GM19397 (cell line): ENCODE measurements around the gene NAV1.
A peak's percentile ranks its signal among the peaks of the same experiment; 100 is the strongest.
"Not testable (repeated sequence)": the region's sequence is repeated elsewhere in the genome, so short reads cannot be mapped to it uniquely, and the experiment has no call there.

Source experiments
- ATAC-seq: cut with Tn5 transposase; IDR thresholded peaks from one replicate; pipeline ENCODE4 v1.9.1; 2021; ENCODE audit warnings: mild to moderate bottlenecking, moderate library complexity; ENCODE audit not compliant: unreplicated experiment

The NAV1 gene

GRCh38 chr1:201544710-201545109, 5.8 kb downstream of the NAV1 start:
- no peak for ATAC-seq

GRCh38 chr1:201545851-201546492, 7.0 kb downstream of the NAV1 start:
- ATAC-seq, result no peak

DNA sequence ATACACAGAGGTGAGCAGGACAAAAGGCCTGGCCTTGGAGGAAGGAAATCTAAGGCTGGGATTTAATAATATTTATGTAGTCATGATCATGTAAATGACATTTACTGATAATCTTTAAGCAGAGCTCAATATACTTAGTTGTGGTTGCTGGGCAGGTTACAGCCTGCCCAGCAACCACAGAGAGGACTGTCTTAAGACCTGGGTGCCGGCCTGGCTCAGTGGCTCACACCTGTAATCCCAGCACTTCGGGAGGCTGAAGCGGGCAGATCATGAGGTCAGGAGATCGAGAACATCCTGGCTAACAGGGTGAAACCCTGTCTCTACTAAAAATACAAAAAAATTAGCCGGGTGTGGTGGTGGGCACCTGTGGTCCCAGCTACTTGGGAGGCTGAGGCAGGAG, 10.6 kb downstream of the NAV1 start:
- not testable (repeated sequence) for ATAC-seq

- no peak for ATAC-seq
These were observed 12.2 kb downstream of the NAV1 start for GRCh38 chr1:201551096-201551495.

DNA sequence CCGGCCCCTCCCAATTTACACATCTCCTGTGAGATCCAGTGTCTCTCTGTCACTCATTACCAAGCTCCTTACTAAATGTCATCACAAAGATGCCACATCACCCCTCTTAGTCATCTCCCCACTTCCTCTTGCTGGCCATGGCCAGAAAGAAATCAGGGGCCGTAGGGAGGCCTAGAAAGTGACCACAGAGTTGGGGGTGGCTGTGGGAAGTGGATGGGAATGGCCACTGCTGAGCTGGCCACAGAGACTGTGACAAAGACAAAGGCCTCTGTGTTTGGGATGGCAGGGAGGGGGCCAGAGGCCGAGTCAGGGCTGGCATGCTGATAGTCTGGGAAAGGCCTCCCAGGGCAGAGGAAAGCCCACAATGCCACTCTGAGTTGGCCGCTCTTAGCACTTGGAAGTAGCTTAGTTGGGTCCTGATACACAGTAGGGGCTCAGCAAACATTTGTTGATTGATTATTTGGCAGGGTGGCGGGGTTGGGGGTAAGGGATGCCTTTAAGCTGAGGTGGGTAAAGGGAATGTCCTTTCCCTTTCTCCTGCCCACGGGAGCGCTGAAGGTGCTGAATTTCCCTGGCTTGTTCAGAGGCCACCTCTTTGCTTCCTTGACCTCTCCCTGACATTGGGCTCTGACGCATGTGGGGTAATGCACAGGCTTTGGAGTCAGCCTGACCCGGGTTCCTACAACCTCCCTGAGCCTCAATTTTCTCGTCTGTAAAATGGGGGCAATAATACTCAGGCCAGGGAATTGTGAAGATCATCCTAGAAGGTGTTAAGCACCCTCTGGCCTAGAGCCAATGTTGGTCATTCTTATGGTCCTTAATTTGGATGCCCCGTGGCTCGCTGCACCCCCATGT, 13.2 kb downstream of the NAV1 start:
- no peak for ATAC-seq

DNA sequence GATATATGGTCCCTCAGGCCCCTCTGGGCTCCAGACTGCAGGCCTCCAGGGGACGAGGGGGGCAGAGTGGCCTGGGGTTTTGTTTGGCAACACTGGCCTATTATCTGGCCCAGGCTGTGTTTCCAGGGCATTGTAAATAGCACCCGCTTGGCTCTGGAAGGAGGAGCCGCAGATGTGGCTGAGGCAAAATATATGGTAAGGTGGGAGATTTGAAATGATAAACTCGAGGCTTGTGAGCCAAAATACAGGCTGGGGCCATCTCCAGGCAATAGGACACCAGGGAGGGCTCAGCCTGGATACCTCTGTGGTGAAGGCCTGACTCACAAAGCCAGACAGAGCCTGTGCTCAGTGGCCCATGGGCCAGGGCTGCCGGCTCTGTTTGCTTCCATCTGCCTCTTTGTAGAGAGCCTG, 14.0 kb downstream of the NAV1 start:
- ATAC-seq, result no peak

DNA sequence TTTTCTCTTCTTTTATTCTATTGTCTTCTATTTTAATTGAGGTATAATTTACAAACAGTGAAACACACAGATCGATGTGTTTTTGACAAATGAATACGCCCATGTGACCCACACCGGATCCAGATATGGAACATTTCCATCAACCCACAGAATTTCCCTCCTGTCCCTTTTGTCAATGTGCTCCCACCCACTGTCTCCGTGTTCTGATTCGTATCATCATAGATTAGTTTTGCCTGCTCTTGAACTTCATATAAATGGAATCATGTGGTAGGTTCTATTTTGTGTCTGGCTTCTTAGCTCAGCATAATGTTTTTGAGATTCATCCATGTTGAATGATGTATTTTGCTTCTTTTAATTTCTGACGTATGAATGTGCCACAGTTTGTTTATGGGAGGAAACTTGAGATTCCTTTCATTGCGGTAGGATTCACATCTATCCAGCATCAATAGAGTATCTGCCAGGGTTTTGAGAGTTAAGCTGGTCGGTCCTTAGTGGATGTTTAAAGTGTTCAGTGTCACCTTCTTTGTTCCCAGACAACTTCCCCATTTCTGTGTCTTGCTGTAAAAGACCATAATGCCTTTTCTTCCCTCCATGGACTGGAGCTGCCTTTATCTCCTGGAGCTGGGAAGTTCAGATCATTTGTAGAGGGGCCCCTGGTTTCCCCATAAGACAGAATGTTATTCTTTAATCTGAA, 14.7 kb downstream of the NAV1 start:
- no peak for ATAC-seq

DNA sequence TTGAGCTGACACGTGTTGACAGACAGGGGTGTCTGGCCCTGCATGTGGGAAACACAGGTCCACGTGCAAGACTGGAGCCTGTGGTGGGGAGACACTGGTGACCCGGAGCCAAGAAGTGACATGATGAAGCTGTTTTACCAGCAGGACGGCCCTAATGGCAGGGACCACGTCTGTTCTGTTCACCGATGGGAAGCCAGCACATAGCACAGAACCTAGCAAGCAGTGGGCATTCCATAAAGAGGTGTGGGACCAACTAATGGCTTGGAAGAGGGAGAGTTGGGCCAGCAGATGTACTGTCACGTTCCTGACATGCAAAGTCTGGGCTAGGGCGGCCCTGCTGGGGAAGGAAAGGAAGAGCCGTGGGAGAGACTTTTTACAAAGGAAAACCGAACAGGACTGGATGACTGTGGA, 15.3 kb downstream of the NAV1 start:
- no peak for ATAC-seq

GRCh38 chr1:201554789-201555592, 16.1 kb downstream of the NAV1 start:
- ATAC-seq, result no peak

- no peak for ATAC-seq
These were observed 16.6 kb downstream of the NAV1 start for GRCh38 chr1:201555593-201555945.

GRCh38 chr1:201556841-201557571, 18.1 kb downstream of the NAV1 start:
- no peak for ATAC-seq

- no peak for ATAC-seq
These were observed 18.6 kb downstream of the NAV1 start for GRCh38 chr1:201557572-201557958.

GRCh38 chr1:201559679-201560162, 20.8 kb downstream of the NAV1 start:
- peak; percentile 78 for ATAC-seq

DNA sequence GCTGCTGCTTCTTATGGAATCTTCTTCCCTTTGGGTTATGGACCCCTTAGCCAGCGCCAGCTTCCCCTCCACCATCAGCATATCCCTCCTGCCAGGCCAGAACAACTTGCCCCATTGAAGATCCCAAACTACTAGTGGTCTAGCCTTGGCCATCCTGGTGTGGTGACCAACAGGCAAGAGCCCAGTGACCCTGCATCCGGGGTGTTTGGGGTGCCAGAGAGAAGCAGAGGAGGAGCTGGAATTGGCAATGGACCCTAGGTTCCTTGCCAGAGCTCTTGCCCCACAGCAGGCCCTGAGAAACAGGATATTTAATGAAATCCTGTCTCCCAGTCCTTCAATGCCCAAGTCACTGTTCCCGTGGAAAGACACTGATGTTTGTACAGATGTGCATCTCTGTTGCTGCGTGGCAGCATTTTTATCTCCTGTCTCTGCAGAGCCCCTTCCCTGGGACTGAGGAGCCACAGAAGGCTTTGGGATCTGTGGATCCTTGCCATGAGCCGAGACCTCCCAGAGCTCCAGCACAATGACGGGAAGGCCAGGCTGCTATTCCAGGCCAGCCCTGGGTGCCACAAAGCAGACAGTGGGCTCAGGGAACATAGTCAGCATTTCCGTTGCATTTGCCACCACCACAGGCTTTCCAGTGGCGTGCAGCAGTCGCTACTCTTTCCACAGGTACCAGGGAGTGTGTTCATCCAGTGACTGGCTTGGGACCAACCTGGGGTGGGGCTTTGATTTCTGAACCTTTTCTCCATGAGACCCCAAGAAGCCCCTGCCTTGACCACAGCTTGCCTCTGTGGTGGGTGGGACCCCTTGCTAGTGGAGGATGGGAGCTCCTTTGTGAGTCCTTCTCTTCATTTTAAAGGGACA, 21.6 kb downstream of the NAV1 start:
- ATAC-seq, result no peak

GRCh38 chr1:201561195-201561564, 22.3 kb downstream of the NAV1 start:
- no peak for ATAC-seq

DNA sequence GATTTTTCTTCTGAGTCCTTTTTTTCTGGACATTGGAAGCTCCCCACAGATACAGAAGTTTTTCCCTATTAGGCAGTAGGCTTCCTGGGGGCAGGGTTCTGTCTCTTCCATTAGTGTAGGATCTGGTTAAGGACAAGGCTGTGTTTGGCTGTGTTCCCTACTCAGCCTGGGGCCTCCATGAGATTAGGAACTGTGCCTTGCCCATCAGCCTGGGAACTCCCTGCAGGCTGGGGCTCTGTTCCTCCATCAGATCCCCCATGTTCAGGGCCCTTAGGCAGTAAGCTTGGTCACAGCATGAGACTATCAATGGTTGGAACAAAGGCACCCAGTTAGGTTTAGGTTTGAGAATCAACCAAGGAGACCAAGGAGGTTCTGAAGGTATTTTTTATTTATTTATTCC, 22.7 kb downstream of the NAV1 start:
- ATAC-seq, result no peak

DNA sequence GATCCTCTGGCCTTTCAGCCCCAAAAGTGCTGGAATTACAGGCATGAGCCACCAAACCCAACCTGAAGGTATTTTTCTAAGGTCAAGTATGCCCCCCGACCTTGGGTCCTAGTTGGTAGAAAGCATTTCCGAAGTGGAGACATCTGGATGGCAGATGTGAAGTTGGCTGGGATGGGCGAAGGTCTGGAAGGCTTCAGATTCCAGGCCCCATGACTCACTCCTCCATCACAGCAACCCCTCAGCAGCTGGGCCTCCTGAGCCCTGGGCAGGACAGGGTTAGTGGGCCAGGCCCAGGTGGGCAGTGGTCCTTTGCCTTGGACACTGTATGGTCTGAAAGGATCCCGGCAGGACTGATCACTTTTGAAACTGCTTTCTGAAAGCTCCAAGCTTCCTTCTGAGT, 23.3 kb downstream of the NAV1 start:
- no peak for ATAC-seq

DNA sequence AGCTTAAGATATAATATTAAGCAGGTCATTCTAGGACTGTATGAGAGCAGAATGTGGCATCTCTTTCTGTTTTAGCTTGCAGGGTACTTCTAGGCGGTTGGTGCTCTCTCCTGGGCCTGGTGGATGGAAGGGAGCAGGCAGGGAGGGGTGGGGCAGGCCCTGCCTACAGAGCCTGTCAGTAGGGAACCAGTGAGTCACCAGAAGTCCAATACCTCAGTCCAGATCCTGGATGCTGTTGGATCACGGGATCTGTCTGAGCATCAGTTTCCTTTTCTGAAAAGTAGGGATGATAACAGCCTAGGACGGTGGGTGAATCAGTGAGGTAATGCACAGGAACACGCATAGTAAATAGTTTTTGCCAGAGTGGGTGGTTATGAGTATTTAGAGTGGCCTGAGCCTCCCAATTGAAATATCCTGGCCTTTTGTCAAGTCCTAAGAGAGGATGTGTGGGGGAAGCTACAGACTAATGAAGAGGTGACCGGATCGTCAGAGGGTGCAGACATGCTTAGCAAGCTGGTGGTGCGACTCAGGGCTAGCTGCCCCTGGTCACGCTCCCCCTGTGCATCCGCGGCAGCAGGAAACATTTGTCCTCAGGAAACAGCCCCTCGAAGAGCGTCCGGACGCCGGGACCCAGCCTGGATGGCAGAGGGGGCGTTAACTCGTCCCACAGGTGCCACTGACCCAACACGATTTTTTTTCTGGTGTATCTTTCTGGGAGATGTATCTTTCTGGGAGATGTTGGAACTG, 23.9 kb downstream of the NAV1 start:
- no peak for ATAC-seq

DNA sequence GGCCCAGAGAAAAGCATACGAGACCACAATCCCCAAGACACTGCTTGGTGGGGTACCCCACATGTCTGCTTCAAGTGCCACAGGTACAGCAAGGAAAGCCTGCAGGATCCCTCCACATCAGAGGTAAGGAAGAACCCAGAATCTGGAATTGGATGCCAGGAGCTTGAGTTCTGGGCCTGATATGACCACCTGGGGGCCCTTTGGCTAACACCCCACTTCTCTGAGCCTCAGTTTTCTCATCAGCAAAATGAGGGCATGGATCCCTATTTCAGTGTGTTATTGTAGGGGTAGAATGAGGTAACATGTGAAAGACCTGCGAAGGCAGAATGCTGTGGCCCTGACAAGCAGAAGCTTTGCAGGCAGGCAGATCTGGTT, 24.5 kb downstream of the NAV1 start:
- no peak for ATAC-seq
